H9 (cell line): Measurements from ENCODE around the gene EIF1AD. TPM values are rescaled to one million over a fixed set of nuclear protein-coding genes. Genes with fewer than 3 reads are reported as not detected.
A peak's percentile ranks its signal among the peaks of the same experiment; 100 is the strongest.

Source experiments
- DNase-seq: peaks from one replicate; pipeline ENCODE4 v3.0.0-alpha.2; 2017
- H2AFZ ChIP-seq: one replicate; pipeline ENCODE4 v1.6.1; 2013; ENCODE audit warnings: mild to moderate bottlenecking, low read length, control low read depth, moderate library complexity
- H2AK5ac ChIP-seq: 2 replicates; pipeline ENCODE4 v1.6.1; 2013; ENCODE audit warnings: low read length, control low read depth, mixed read lengths; ENCODE audit not compliant: insufficient read length
- H2BK120ac ChIP-seq: one replicate; pipeline ENCODE4 v1.6.1; 2013; ENCODE audit warnings: low read depth, mild to moderate bottlenecking, low read length, control low read depth, inconsistent platforms; ENCODE audit not compliant: poor library complexity, severe bottlenecking
- H2BK12ac ChIP-seq: 2 replicates; pipeline ENCODE4 v1.6.1; 2013; ENCODE audit warnings: low read length, control low read depth, mixed read lengths, low read depth; ENCODE audit not compliant: insufficient read length
- H2BK15ac ChIP-seq: 2 replicates; pipeline ENCODE4 v1.6.1; 2013; ENCODE audit warnings: low read depth, low read length, control low read depth
- H2BK20ac ChIP-seq: one replicate; pipeline ENCODE4 v1.6.1; 2013; ENCODE audit warnings: low read depth, mild to moderate bottlenecking, low read length, control low read depth, inconsistent platforms; ENCODE audit not compliant: poor library complexity, severe bottlenecking
- H2BK5ac ChIP-seq: 2 replicates; pipeline ENCODE4 v1.6.1; 2013; ENCODE audit warnings: low read length, control low read depth, mixed read lengths; ENCODE audit not compliant: insufficient read length
- H3K14ac ChIP-seq: 2 replicates; pipeline ENCODE4 v1.6.1; 2013; ENCODE audit warnings: low read length, control low read depth; ENCODE audit not compliant: insufficient read depth
- H3K18ac ChIP-seq: 2 replicates; pipeline ENCODE4 v1.6.1; 2013; ENCODE audit warnings: low read depth, mild to moderate bottlenecking, mixed read lengths, low read length, control low read depth; ENCODE audit not compliant: insufficient read length
- H3K23ac ChIP-seq: 2 replicates; pipeline ENCODE4 v1.6.1; 2013; ENCODE audit warnings: low read length, control low read depth, mixed read lengths, low read depth; ENCODE audit not compliant: insufficient read length
- H3K23me2 ChIP-seq: 2 replicates; pipeline ENCODE4 v1.6.1; 2013; ENCODE audit warnings: low read depth, mild to moderate bottlenecking, mixed read lengths, low read length, control low read depth; ENCODE audit not compliant: insufficient read length, poor library complexity, severe bottlenecking
- H3K27ac ChIP-seq: 2 replicates; pipeline ENCODE4 v1.5.1; 2013; ENCODE audit warnings: low read length, control low read depth, mixed read lengths, low read depth; ENCODE audit not compliant: insufficient read length
- H3K27me3 ChIP-seq: 2 replicates; pipeline ENCODE4 v1.6.1; 2013; ENCODE audit warnings: low read length, control low read depth, inconsistent platforms; ENCODE audit not compliant: insufficient read depth
- H3K4ac ChIP-seq: 2 replicates; pipeline ENCODE4 v1.6.1; 2013; ENCODE audit warnings: low read depth, mild to moderate bottlenecking, control low read depth, inconsistent platforms, low read length, moderate library complexity
- H3K4me1 ChIP-seq: 2 replicates; pipeline ENCODE4 v1.6.1; 2013; ENCODE audit warnings: low read length, control low read depth, inconsistent platforms; ENCODE audit not compliant: insufficient read depth
- H3K4me2 ChIP-seq: 2 replicates; pipeline ENCODE4 v1.6.1; 2013; ENCODE audit warnings: low read length, control low read depth, mixed read lengths; ENCODE audit not compliant: insufficient read length, insufficient read depth
- H3K56ac ChIP-seq: 2 replicates; pipeline ENCODE4 v1.6.1; 2013; ENCODE audit warnings: low read depth, mild to moderate bottlenecking, mixed read lengths, low read length, control low read depth; ENCODE audit not compliant: insufficient read length
- H3K79me1 ChIP-seq: 2 replicates; pipeline ENCODE4 v1.6.1; 2013; ENCODE audit warnings: low read depth, mild to moderate bottlenecking, moderate library complexity, low read length, control low read depth, inconsistent platforms; ENCODE audit not compliant: insufficient read depth, poor library complexity, severe bottlenecking
- H3K79me2 ChIP-seq: 2 replicates; pipeline ENCODE4 v1.6.1; 2013; ENCODE audit warnings: low read length, control low read depth, inconsistent platforms; ENCODE audit not compliant: insufficient read depth
- H3K9ac ChIP-seq: 2 replicates; pipeline ENCODE4 v1.6.1; 2013; ENCODE audit warnings: low read length, control low read depth, mixed read lengths; ENCODE audit not compliant: insufficient read length; ENCODE audit errors: extremely low read depth
- H3K9me3 ChIP-seq: one replicate; pipeline ENCODE4 v1.6.1; 2013; ENCODE audit warnings: low read depth, low read length, inconsistent platforms; ENCODE audit not compliant: control insufficient read depth
- H3T11ph ChIP-seq: one replicate; pipeline ENCODE4 v1.6.1; 2013; ENCODE audit warnings: mild to moderate bottlenecking, low read length, control low read depth, inconsistent platforms
- H4K20me1 ChIP-seq: one replicate; pipeline ENCODE4 v1.6.1; 2013; ENCODE audit not compliant: control insufficient read depth, insufficient read length, insufficient read depth
- H4K5ac ChIP-seq: 2 replicates; pipeline ENCODE4 v1.6.1; 2013; ENCODE audit warnings: low read depth, mild to moderate bottlenecking, mixed read lengths, low read length, control low read depth; ENCODE audit not compliant: insufficient read length
- H4K8ac ChIP-seq: replicated peaks from 2 replicates; pipeline ENCODE4 v1.6.1; 2013; ENCODE audit warnings: low read length, control low read depth, mixed read lengths, low read depth; ENCODE audit not compliant: insufficient read length
- H4K91ac ChIP-seq: 2 replicates; pipeline ENCODE4 v1.6.1; 2013; ENCODE audit warnings: low read depth, mild to moderate bottlenecking, moderate library complexity, mixed read lengths, low read length, control low read depth; ENCODE audit not compliant: insufficient read length
- H3K27ac Mint-ChIP-seq, 3 experiments: 2 replicates in 2 of 3; 3 replicates in 1 of 3; pipeline ENCODE4 v1.8.0; 2020 to 2021; ENCODE audit warnings: mixed read lengths in 3 of 3, mild to moderate bottlenecking in 1 of 3, moderate library complexity in 1 of 3
- H3K27me3 Mint-ChIP-seq: 2 replicates; pipeline ENCODE4 v1.8.0; 2021; ENCODE audit warnings: low read depth, mild to moderate bottlenecking, moderate library complexity, mixed read lengths
- H3K36me3 Mint-ChIP-seq, 3 experiments: 2 replicates in 2 of 3; 3 replicates in 1 of 3; pipeline ENCODE4 v1.8.0; 2020 to 2021; ENCODE audit warnings: low read depth in 3 of 3, mixed read lengths in 3 of 3; ENCODE audit not compliant: insufficient read depth in 1 of 3
- H3K4me1 Mint-ChIP-seq, 2 experiments: 2 replicates each; pipeline ENCODE4 v1.8.0; 2020; ENCODE audit warnings: mixed read lengths in 2 of 2
- H3K4me3 Mint-ChIP-seq, 2 experiments: 2 replicates in 1 of 2; 3 replicates in 1 of 2; pipeline ENCODE4 v1.8.0; 2020 to 2021; ENCODE audit warnings: mild to moderate bottlenecking in 2 of 2, mixed read lengths in 2 of 2, moderate library complexity in 1 of 2
- H3K9me3 Mint-ChIP-seq, 2 experiments: 2 replicates in 1 of 2; 3 replicates in 1 of 2; pipeline ENCODE4 v1.8.0; 2020; ENCODE audit warnings: mild to moderate bottlenecking in 2 of 2, mixed read lengths in 2 of 2, moderate library complexity in 1 of 2
- WGBS: extraction: QIAGEN DNeasy Blood & Tissue Kit; methylation state at CpG from one replicate; pipeline ENCODE4 v1.1.7; 2013; ENCODE audit warnings: missing lambda C conversion rate, low lambda C conversion rate, mixed read lengths; ENCODE audit not compliant: insufficient read length; ENCODE audit errors: extremely low coverage; 5-methylcytosine and 5-hydroxymethylcytosine counted together
- total RNA-seq: library from RNA; stranded (reverse); gene quantifications from 2 replicates; pipeline ENCODE4 v1.2.1, GENCODE V29; 2021
- TF ChIP-seq, protein P1 (sequence below): fragments of 200-600 bp; sonication (generic); conservative IDR thresholded peaks from 3 replicates; pipeline ENCODE4 v1.8.0; 2021; ENCODE audit warnings: antibody characterized with exemption, mild to moderate bottlenecking

EIF1AD gene
- total RNA-seq, 1 experiment from 2014 or later: 46.7 TPM

- H2BK20ac ChIP-seq: no peak overlapping the region
- no peak overlapping the region; the same call in 1 of the 2 replicates for H3K14ac ChIP-seq
- H4K5ac ChIP-seq: no peak overlapping the region
- H3K27me3 ChIP-seq: peaks cover 4% of the 10 kb centered on the region; the same call in 1 of the 2 replicates
- WGBS: no CpG with 5 or more reads among the region's 6 CpGs
- H3K9me3 ChIP-seq: no peaks in the 10 kb centered on the region
- Mint-ChIP-seq H3K36me3 (no peaks in the 10 kb centered on the region), H3K4me3 (peak overlapping the region in 1 of 2 experiments; percentile 13; a peak in 1 of 5 replicates), H3K9me3 (no peaks in the 10 kb centered on the region), H3K27ac (no peak overlapping the region; a peak in 1 of 7 replicates), H3K27me3 (no peaks in the 10 kb centered on the region; the same call in 1 of the 2 replicates), H3K4me1 (peaks cover 0 to 5% of the 10 kb centered on the region in 2 experiments; a peak in 3 of 4 replicates)
- no peak overlapping the region for H2BK120ac ChIP-seq
- no peak overlapping the region for H2BK5ac ChIP-seq
- no peak overlapping the region for H3K4me2 ChIP-seq
- no peak overlapping the region for H3K27ac ChIP-seq
- no peak overlapping the region for H2AFZ ChIP-seq
- no peak overlapping the region for H4K8ac ChIP-seq
- H3K4me1 ChIP-seq: no peaks in the 10 kb centered on the region
- no peak overlapping the region for H3T11ph ChIP-seq
- peaks cover 8% of the 10 kb centered on the region for H3K23me2 ChIP-seq
- H3K56ac ChIP-seq: no peak overlapping the region
- H3K18ac ChIP-seq: no peak overlapping the region
- no peaks in the 10 kb centered on the region for H3K79me1 ChIP-seq
- H3K23ac ChIP-seq: no peak overlapping the region
- no peak overlapping the region for H3K4ac ChIP-seq
- DNase-seq: no peak
- no peaks in the 10 kb centered on the region for H3K79me2 ChIP-seq
- no peak overlapping the region for H2BK15ac ChIP-seq
- no peak overlapping the region for H2AK5ac ChIP-seq
- no peak overlapping the region for H3K9ac ChIP-seq
- H4K91ac ChIP-seq: no peak overlapping the region
- TF ChIP-seq, protein P1, sequence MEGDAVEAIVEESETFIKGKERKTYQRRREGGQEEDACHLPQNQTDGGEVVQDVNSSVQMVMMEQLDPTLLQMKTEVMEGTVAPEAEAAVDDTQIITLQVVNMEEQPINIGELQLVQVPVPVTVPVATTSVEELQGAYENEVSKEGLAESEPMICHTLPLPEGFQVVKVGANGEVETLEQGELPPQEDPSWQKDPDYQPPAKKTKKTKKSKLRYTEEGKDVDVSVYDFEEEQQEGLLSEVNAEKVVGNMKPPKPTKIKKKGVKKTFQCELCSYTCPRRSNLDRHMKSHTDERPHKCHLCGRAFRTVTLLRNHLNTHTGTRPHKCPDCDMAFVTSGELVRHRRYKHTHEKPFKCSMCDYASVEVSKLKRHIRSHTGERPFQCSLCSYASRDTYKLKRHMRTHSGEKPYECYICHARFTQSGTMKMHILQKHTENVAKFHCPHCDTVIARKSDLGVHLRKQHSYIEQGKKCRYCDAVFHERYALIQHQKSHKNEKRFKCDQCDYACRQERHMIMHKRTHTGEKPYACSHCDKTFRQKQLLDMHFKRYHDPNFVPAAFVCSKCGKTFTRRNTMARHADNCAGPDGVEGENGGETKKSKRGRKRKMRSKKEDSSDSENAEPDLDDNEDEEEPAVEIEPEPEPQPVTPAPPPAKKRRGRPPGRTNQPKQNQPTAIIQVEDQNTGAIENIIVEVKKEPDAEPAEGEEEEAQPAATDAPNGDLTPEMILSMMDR: no peak
- no peak overlapping the region for H2BK12ac ChIP-seq
- no peaks in the 10 kb centered on the region for H4K20me1 ChIP-seq
Measured at GRCh38 chr11:66014804-66015453, 13.0 kb upstream of the EIF1AD start.
